GM12864 (cell line): ENCODE results near the gene NCDN.
A peak's percentile ranks its signal among the peaks of the same experiment; 100 is the strongest.

Experiments used
- DNase-seq: peaks from one replicate; pipeline ENCODE4 v3.0.0-alpha.2; 2011; ENCODE audit warnings: low read depth
- H3K4me3 ChIP-seq: 2 replicates; pipeline ENCODE4 v1.5.1; 2011; ENCODE audit warnings: mild to moderate bottlenecking, low read depth, low read length, control low read depth
- CTCF ChIP-seq: IDR thresholded peaks from 2 replicates; pipeline ENCODE4 v1.5.1; 2011; ENCODE audit warnings: low read depth, mild to moderate bottlenecking, moderate library complexity, low read length, control low read depth, inconsistent platforms; ENCODE audit errors: missing control alignments

The NCDN gene

GRCh38 chr1:35536556-35537162, 20.9 kb upstream of the NCDN start:
- H3K4me3 ChIP-seq, result no peak overlapping the region
- DNase-seq, result no peak
- no peak for TF ChIP-seq CTCF

GRCh38 chr1:35537806-35538205, 19.8 kb upstream of the NCDN start:
- no peak overlapping the region for H3K4me3 ChIP-seq
- DNase-seq, result no peak
- no peak for TF ChIP-seq CTCF

GRCh38 chr1:35539073-35539823, 18.4 kb upstream of the NCDN start:
- no peak for TF ChIP-seq CTCF
- no peak for DNase-seq
- peak overlapping the region; percentile 28 for H3K4me3 ChIP-seq

- DNase-seq, result no peak
- no peak for TF ChIP-seq CTCF
Measured at GRCh38 chr1:35539824-35540261, 17.8 kb upstream of the NCDN start.

DNA sequence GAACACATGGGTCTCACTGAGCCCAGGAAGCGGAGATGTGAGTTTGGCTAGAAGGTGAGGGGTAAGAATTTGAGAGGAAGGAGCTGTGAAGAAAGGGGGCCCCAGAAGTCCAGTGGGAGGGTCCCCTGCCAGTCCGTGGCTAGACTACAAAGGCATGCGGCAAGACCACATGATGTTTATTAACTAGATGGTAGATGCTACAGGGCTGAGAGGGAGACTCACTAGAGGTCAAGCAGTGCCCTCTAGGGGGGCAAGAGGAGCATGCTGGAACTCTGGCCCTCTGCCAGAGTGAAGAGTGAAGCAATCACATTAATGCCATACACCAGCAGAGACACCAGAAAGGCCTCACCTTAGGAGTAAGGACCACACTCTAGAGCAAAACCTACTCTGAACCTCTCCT, 12.6 kb upstream of the NCDN start:
- peak; percentile 70 for TF ChIP-seq CTCF
- no peak overlapping the region for H3K4me3 ChIP-seq
- DNase-seq, result no peak

More at GRCh38 chr1:35539824-35540261, 17.8 kb upstream of the NCDN start:
- no peak overlapping the region; the same call in 1 of the 2 replicates for H3K4me3 ChIP-seq

DNA sequence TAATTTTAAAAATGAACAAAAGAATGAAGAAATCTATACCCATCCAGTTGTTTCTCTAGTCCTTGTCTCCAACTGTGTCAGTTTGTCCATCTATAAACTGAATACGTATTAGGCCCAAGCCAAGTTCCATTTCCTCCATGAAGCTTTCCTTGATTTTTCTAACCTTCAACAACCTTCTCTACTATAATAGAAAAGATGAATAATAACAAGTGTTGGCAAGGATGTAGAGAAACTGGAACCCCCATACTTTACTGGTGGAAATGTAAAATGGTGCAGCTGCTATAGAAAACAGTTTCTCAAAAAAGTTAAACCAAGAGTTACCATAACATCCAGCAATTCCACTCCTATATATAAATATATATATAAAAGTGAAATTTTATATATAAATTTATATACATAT, 11.0 kb upstream of the NCDN start:
- no peak overlapping the region for H3K4me3 ChIP-seq
- TF ChIP-seq CTCF, result no peak
- DNase-seq, result no peak
